Panc1 (cell line): Measurements from ENCODE around the gene CR2. TPM values are rescaled to one million over a fixed set of nuclear protein-coding genes. Genes with fewer than 3 reads are reported as not detected.

Experiments used
- ATAC-seq: fragments of 200-7000 bp; cut with Tn5 transposase; 2 replicates; pipeline ENCODE4 v1.9.1; 2020; ENCODE audit warnings: mild to moderate bottlenecking, moderate library complexity
- BruUV-seq: library from RNA; stranded (reverse); fragments of 400-500 nt; replicated peaks from 2 replicates; lab custom pipeline; 2021; lab: Mats Ljungman, UMichigan
- CTCF ChIA-PET: fragments of 300-600 bp; sonication (Branson Sonifier 250); formaldehyde crosslinking; loops from one replicate; lab custom pipeline; 2022; ENCODE audit warnings: antibody characterized with exemption; lab: Charles Lee
- POLR2A ChIA-PET: fragments of 300-600 bp; sonication (Branson Sonifier 250); formaldehyde crosslinking; loops from one replicate; lab custom pipeline; 2022; ENCODE audit warnings: antibody characterized with exemption; lab: Charles Lee
- DNase-seq: peaks from one replicate; pipeline ENCODE4 v3.0.0-alpha.2; 2010; ENCODE audit warnings: low read depth, low spot score
- H3K27ac ChIP-seq: 2 replicates; pipeline ENCODE4 v1.5.1; 2011; ENCODE audit warnings: mild to moderate bottlenecking, low read length, inconsistent platforms
- H3K27me3 ChIP-seq: fragments of 200-500 bp; sonication (Bioruptor generic); 2 replicates; pipeline ENCODE4 v1.6.0; 2014; ENCODE audit warnings: low read length, inconsistent platforms; ENCODE audit not compliant: control insufficient read depth, insufficient read depth
- H3K36me3 ChIP-seq: fragments of 200-500 bp; sonication (Bioruptor generic); 2 replicates; pipeline ENCODE4 v1.5.1; 2014; ENCODE audit warnings: inconsistent platforms, mild to moderate bottlenecking, low read length, moderate library complexity; ENCODE audit not compliant: control insufficient read depth, insufficient read depth
- H3K4me1 ChIP-seq: 2 replicates; pipeline ENCODE4 v1.5.1; 2011; ENCODE audit warnings: inconsistent platforms, mild to moderate bottlenecking, low read length, moderate library complexity; ENCODE audit not compliant: control insufficient read depth, insufficient read depth
- H3K4me3 ChIP-seq, 2 experiments: 2 replicates each; pipeline ENCODE4 v1.5.1; 2011 to 2012; ENCODE audit warnings: low read depth in 2 of 2, low read length in 2 of 2, mild to moderate bottlenecking in 2 of 2, inconsistent platforms in 1 of 2, moderate library complexity in 1 of 2
- H3K9me3 ChIP-seq: fragments of 200-500 bp; sonication (Bioruptor generic); 2 replicates; pipeline ENCODE4 v1.5.1; 2014; ENCODE audit warnings: low read depth, mild to moderate bottlenecking, inconsistent platforms, low read length, moderate library complexity; ENCODE audit not compliant: control insufficient read depth, insufficient read depth
- CTCF ChIP-seq: fragments of 450-650 bp; IDR thresholded peaks from 2 replicates; pipeline ENCODE4 v1.5.1; 2017; ENCODE audit warnings: mild to moderate bottlenecking
- POLR2AphosphoS5 ChIP-seq: IDR thresholded peaks from 2 replicates; pipeline ENCODE4 v1.6.1; 2012; ENCODE audit warnings: mild to moderate bottlenecking, low read depth, low read length, moderate library complexity
- REST ChIP-seq, 2 experiments: IDR thresholded peaks; 2 replicates each; pipeline ENCODE4 v1.6.1; 2011 to 2012; ENCODE audit warnings: low read depth in 2 of 2, control low read depth in 1 of 2, low read length in 1 of 2, mild to moderate bottlenecking in 1 of 2, moderate library complexity in 1 of 2; ENCODE audit not compliant: insufficient read depth in 1 of 2
- SIN3A ChIP-seq: IDR thresholded peaks from 2 replicates; pipeline ENCODE4 v1.6.1; 2012; ENCODE audit warnings: low read depth, mild to moderate bottlenecking, low read length, moderate library complexity, borderline replicate concordance; ENCODE audit not compliant: insufficient read depth
- TCF7L2 ChIP-seq: IDR thresholded peaks from 2 replicates; pipeline ENCODE4 v1.6.1; 2011; ENCODE audit warnings: mild to moderate bottlenecking, low read depth, low read length, inconsistent platforms
- in situ Hi-C: cut with HindIII; loops from 2 replicates; pipeline ENCODE4 v1.10.0; 2016; ENCODE audit warnings: low sequenced_read_pairs, low pct_unique_long_range_greater_than_20kb
- intact Hi-C: fragments of 100-400 bp; cut with micrococcal nuclease; formaldehyde crosslinking; loops from one replicate; pipeline ENCODE4 v1.10.0; 2022; ENCODE audit not compliant: unreplicated experiment
- total RNA-seq: library from RNA; stranded (reverse); gene quantifications from one replicate; pipeline ENCODE4 v1.2.1, GENCODE V29; 2021; ENCODE audit not compliant: unreplicated experiment

CR2 gene
- total RNA-seq, 1 experiment from 2014 or later: 0.08 TPM

- POLR2A ChIA-PET: no interaction called here
- Histone ChIP-seq H3K27ac (no peak overlapping the region), H3K4me3 (no peak overlapping the region), H3K9me3 (no peaks in the 10 kb centered on the region), H3K4me1 (no peaks in the 10 kb centered on the region), H3K27me3 (no peaks in the 10 kb centered on the region), H3K36me3 (no peaks in the 10 kb centered on the region)
- no TSS peak for BruUV-seq
- CTCF ChIA-PET: no interaction called here
- TF ChIP-seq REST (IDR thresholded peaks at IDR 0.05; ENCODE audit: insufficient read depth in 1 of 2, low read depth in 2 of 2, low read length in 1 of 2) (no peak), SIN3A (no peak), POLR2AphosphoS5 (no peak), CTCF (no peak), TCF7L2 (no peak)
- ATAC-seq: no peak
- in situ Hi-C loops: no loop called here
- intact Hi-C loops: no loop called here
- DNase-seq: no peak
Measured at GRCh38 chr1:207421078-207421477, 33.0 kb upstream of the CR2 start.

- CTCF ChIA-PET: no interaction called here
- no peak for ATAC-seq
- in situ Hi-C loops: no loop called here
Measured at GRCh38 chr1:207423560-207424292, 30.4 kb upstream of the CR2 start.

More at GRCh38 chr1:207423560-207424292, 30.4 kb upstream of the CR2 start:
- no TSS peak for BruUV-seq
- H3K4me1 ChIP-seq: no peaks in the 10 kb centered on the region
- H3K36me3 ChIP-seq: no peaks in the 10 kb centered on the region
- H3K27me3 ChIP-seq: no peaks in the 10 kb centered on the region; the same call in 1 of the 2 replicates
- no peak overlapping the region for H3K4me3 ChIP-seq
- intact Hi-C loops: no loop called here
- no peak for DNase-seq
- H3K27ac ChIP-seq: no peak overlapping the region
- POLR2A ChIA-PET: interaction anchor here (0.5 kb wide), 2 partner anchors 67 to 359 kb away, joined by 6 to 10 read pairs; no protein-coding TSS in a partner anchor
- H3K9me3 ChIP-seq: no peaks in the 10 kb centered on the region
- TF ChIP-seq TCF7L2: no peak
- TF ChIP-seq REST (IDR thresholded peaks at IDR 0.05; ENCODE audit: insufficient read depth in 1 of 2, low read depth in 2 of 2, low read length in 1 of 2): no peak
- no peak for TF ChIP-seq SIN3A
- no peak for TF ChIP-seq POLR2AphosphoS5
- TF ChIP-seq CTCF: no peak
